Measurements from ENCODE around the gene MYH10.
"Not testable (repeated sequence)": the region's sequence is repeated elsewhere in the genome, so short reads cannot be mapped to it uniquely, and the experiment has no call there.

DNA sequence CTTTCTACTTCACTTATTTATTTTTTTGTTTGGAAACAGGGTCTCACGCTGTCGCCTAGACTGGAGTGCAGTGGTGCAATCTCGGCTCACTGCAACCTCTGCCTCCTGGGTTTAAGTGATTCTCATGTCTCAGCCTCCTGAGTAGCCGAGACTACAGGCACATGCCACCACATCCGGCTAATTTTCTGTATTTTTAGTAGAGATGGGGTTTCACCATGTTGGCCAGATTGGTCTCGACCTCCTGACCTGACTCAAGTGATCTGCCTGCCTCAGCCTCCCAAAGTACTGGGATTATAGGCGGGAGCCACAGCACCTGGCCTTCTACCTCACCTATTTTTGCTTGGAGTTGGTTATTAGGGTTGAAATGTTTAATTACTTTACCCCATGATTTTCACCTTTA, 90.5 kb downstream of the MYH10 start:
- TF ChIP-seq, protein P1, sequence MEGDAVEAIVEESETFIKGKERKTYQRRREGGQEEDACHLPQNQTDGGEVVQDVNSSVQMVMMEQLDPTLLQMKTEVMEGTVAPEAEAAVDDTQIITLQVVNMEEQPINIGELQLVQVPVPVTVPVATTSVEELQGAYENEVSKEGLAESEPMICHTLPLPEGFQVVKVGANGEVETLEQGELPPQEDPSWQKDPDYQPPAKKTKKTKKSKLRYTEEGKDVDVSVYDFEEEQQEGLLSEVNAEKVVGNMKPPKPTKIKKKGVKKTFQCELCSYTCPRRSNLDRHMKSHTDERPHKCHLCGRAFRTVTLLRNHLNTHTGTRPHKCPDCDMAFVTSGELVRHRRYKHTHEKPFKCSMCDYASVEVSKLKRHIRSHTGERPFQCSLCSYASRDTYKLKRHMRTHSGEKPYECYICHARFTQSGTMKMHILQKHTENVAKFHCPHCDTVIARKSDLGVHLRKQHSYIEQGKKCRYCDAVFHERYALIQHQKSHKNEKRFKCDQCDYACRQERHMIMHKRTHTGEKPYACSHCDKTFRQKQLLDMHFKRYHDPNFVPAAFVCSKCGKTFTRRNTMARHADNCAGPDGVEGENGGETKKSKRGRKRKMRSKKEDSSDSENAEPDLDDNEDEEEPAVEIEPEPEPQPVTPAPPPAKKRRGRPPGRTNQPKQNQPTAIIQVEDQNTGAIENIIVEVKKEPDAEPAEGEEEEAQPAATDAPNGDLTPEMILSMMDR (conservative IDR thresholded peaks at IDR 0.05), result not testable (repeated sequence)
- TF ChIP-seq EZH2 (IDR thresholded peaks at IDR 0.05; ENCODE audit: low read depth), result not testable (repeated sequence)

All from PC-9 (cell line).